Superior temporal gyrus (tissue), 1 donor: Measurements from ENCODE around the gene NCOA7.

Source experiments
- DNase-seq: peaks from one replicate; pipeline ENCODE4 v3.0.0-alpha.2; 2016; ENCODE audit errors: extremely low spot score

NCOA7 gene, protein sequence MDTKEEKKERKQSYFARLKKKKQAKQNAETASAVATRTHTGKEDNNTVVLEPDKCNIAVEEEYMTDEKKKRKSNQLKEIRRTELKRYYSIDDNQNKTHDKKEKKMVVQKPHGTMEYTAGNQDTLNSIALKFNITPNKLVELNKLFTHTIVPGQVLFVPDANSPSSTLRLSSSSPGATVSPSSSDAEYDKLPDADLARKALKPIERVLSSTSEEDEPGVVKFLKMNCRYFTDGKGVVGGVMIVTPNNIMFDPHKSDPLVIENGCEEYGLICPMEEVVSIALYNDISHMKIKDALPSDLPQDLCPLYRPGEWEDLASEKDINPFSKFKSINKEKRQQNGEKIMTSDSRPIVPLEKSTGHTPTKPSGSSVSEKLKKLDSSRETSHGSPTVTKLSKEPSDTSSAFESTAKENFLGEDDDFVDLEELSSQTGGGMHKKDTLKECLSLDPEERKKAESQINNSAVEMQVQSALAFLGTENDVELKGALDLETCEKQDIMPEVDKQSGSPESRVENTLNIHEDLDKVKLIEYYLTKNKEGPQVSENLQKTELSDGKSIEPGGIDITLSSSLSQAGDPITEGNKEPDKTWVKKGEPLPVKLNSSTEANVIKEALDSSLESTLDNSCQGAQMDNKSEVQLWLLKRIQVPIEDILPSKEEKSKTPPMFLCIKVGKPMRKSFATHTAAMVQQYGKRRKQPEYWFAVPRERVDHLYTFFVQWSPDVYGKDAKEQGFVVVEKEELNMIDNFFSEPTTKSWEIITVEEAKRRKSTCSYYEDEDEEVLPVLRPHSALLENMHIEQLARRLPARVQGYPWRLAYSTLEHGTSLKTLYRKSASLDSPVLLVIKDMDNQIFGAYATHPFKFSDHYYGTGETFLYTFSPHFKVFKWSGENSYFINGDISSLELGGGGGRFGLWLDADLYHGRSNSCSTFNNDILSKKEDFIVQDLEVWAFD

DNA sequence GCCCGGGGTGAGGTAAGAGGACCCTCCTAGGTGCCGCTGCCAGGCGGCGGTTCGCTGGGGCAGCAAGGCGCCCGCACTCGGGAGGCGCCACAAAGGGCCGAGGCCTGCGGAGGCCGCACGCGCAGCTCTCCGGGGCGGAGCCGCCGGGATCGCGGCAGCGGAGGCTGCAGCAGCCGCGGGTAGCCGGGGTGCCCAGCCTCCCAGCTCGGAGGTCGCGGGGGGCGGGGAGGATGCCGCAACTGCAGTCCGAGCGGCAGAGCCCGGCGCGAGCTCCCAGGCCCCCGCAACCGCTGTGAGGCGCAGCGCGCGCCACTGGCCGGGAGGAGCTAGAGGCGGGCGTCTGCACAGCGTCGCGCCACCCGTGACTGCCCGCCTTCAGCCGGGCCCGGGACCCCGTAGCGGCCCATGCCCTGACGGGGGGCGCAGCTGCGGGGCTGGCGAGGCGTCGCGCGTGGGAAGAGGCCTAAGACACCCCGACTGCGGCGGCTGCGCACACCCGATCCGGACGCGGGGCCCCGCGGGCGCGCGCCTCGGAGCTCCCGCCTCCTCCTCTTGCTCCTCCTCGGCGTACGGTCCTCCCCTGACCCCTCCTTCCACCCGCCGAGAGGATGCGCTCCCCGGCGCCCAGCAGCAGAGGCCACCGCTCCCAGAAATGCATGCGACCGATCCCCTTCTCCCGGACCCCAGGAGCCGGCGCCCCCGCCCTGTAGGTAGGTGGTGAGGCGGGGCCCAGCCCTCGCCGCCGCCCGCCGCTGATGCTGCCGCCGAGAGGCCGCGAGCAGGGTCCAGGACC, at the start of gene NCOA7:
Gene NCOA7, plus strand, starts transcription at position 603 of the 793 bp plus-strand sequence. CDS start 24,395 bp downstream, outside the sequence.
- peak; percentile 84 for DNase-seq

DNA sequence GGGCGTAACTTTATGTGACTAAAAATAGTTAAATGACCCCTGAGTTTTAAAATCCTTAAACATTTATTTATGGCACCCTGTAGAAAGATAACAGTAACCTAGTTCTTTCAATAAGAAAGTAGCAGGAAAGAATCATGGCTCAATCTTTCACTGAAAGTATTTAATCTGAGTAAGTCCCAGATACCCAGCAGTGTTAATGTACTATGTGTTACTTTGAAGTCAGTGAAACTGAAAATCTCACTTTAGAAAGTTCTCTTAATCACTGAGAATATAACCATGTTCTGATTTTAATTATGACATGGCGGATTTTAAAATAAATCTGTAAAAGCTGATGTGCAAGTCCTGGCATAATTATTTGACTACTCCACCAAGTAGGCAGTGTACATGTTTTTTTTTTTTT, 49.4 kb upstream of the NCOA7 start:
- no peak for DNase-seq

DNA sequence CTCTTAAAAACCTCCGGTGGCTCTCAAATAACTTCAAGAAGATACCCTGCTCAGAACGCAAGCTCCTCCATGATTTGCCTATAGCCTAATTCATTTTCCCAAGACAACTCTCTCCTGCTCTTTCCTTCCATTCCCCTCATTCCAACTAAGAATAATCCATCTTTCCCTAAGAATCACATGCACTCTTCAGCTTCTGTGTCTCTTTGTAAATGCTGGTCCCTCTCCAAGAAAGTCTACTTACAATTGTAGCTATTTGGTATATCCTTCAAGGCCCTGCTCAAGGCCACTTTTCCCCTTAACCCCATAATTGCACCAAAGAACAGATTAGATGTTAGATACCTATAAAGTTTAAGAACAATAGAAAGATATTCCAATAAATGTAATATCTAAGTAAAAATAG, 48.7 kb upstream of the NCOA7 start:
- peak; percentile 51 for DNase-seq

DNA sequence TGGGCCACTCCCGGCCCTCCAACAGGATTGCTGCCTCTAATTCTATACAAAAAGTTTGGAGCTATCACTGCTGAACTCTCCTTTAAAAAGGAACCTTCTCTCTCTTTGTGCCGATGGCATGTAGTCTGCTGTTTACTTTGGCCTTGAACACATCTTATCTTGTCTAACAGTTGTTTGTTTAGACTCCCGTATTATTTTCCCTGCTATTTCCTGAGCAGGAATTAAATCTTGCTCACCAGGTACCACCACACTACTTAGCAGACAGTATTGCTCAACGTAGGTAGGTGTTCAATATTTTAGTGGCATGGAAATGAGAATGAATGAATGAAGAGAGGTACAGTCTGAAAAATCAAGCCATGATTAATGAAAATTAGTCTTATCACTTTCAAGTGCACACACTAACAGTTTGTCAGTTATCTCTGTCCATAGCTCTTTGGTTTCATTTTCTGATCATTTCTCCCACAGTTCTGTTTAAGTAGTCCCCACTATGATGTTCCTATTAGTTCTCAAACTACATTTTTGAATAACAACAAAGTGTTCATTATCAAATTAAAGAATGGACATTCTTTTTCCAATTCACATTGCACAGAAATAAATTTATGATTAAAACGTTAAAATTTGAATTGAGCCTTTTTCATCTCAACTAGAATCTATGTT, 48.2 kb upstream of the NCOA7 start:
- DNase-seq, result peak; percentile 70

DNA sequence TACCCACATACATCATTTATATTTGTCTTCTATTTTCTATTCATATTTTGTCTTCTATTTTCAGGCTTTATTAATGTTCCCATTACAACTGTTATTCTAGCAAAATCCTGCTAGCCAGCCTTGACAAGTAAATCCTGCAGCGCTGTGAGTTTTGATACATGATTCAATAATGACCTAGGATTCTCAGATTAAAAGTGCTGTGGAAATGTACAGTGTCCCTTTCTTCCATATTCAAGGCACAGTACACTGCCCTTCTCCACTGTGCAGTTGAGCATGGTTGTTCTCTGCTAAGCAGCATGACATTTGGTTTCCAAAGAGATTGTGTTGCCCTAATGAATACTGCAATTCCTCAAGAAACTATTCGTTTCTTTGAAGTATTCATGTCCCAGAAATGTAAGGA, 47.2 kb upstream of the NCOA7 start:
- DNase-seq, result peak; percentile 75

DNA sequence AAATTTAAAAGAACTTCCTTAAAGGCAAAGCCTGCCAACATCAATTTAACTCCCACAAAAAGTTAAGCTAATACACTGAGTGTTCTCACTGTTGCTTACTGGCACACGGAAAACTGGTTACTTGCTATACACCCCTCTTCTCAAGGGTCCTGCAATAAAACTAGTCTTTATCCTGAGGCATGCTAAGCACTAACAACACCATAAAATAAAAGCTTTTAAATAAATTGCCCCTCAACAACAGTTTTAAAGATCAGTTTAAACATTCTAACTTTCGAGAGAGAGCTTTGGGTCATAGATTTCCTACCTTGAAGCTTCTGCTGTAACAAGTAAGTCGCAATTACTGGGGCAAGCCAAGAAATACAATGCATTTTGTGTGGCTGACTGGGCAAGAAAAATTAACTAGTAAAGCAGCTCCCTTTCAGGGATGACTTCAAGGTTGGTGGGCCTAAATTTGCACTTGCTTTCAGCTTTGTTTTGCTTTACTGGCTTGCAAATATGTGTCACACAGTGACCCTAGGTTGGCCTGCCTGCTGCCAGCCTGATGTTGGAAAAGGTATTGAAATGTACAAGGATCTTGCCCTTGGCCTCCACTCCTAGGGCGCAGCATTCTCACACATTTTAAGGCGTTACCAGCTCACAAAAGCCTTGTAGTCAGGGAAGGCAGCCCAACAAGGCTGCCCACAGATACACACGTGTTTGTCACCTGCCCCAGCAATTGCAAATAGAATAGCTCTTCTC, 45.3 kb upstream of the NCOA7 start:
- DNase-seq, result peak; percentile 68

DNA sequence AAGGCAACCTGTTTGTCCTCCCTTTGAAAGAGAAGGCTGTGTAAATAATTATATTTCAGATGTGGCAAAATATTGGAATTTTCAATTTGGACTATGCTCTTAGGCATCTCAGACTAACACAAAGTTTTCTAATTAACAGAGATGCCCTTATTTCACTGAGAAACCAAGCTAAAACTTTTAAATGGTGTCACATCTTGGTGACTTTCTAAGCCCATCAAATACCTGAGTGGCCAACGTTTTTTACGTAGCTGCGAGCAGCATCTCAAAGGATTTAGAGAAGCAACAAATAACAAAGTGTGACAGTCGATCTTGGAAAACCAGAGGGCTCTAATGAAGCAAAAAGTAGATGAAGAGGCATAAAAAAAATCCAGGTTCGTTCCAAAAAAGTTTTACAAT, 44.7 kb upstream of the NCOA7 start:
- DNase-seq, result peak; percentile 66

DNA sequence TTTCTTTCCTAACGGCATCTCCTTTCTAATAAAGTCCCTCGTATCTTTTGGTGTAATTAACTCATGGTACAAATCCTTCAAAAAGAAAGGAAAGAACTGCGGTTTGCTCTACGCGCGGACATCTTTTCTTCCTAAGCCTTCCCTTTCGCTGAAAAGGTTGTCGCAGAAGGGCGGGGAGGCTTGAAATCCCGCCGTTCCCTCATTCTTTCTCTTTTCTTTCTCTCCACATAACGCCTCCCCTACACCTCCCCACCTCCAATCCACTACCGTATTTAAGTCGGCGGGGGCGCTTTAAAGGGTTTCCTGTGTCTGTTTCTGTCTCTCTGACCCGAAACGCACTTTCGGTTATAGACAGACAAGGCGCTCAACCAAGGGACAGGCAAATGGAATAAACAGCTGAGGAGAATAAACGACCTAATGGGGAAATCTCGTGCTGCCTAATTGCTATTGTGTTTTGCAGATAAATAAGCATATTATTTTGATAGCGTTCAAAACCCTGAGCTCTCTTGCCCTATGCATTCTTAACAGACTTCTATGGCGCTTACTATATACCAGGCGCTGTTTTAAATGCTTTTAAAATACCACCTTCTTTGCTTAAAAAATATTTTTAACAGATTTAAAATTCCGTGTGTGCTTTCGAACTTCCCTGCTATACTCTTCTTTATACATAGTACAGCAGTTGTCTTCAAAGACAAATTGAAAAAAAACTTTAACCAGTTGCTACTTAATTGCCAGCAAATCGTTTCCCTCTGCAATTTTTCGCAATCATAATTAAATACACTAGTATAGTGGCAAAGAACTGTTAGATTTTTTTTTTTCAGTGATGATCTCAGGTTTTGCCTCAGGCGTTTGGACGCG, 43.8 kb upstream of the NCOA7 start:
- peak; percentile 86 for DNase-seq

DNA sequence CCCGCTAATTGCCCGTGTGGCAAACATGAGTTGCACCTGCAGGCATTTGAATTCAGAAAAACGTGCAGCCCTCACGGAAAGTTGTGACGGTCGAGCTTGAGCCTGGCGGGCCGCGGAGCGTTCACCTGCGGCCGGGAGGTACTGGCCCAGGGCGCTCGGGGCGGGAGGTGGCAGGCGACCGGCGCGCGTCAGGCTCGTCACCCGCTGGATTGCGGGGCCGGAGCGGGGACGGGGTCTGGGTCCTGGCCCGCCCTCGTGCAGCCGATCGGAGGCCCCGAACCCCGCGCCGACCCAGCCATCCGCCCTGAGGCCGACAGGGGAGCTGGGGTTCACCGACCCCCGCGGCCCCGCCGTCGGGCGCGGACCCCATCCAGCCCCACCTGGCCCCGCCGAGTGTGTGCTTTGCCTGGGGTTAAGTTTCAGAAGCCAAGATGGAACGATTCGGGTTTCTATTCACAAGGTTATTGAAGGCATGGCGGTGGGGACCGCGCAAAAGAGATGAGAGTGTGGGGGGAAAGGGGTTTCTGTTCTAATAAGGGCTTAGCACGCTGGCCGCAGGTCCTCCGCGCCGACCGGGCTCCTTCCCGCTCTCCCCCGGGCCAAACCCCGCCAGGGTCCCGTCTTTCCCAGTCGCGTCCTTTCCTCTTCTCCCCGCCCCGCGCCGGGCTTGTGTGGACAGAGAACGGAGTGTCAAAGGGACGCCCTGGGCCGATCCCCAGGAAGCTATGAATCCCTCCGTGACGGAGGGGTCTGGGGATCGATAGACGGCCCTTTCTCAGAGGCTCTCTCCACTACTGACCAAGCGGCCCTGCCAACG, 43.0 kb upstream of the NCOA7 start:
- DNase-seq, result no peak

DNA sequence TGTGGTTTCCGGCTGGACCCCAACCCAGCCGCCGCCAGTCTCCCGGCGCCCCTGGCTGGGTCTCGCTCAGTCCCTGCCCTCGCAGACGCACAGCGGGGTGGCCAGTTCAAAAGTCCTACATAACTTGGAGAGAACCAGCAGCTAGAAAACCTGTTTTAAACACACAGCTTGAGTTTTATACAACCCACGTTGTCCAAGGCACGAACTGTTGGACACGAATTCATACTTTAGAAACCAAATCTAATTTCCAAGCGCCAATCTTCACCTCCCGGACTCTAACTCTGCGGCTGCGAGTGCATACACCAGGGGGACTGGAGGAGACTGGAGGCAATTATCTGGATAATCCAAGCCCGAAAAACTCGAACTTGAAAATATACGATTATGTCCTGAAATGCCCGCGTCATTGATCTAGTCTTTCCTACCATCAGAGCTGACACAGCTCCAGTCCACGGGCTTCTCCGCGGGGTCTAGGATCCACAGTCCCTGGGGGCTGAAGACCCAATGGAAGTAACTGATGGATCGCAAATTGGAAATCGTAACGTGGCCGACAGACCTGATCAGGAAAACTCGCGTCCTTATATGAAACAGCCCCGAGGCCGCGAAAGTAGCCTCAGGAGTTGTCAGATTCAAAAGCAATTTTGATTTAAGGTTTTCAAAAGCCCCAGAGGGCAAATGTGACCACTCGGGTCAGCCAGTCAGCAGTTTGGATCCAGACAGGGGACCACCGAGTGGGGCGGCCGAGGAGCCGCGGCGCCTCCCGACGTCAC, 42.2 kb upstream of the NCOA7 start:
- peak; percentile 67 for DNase-seq

DNA sequence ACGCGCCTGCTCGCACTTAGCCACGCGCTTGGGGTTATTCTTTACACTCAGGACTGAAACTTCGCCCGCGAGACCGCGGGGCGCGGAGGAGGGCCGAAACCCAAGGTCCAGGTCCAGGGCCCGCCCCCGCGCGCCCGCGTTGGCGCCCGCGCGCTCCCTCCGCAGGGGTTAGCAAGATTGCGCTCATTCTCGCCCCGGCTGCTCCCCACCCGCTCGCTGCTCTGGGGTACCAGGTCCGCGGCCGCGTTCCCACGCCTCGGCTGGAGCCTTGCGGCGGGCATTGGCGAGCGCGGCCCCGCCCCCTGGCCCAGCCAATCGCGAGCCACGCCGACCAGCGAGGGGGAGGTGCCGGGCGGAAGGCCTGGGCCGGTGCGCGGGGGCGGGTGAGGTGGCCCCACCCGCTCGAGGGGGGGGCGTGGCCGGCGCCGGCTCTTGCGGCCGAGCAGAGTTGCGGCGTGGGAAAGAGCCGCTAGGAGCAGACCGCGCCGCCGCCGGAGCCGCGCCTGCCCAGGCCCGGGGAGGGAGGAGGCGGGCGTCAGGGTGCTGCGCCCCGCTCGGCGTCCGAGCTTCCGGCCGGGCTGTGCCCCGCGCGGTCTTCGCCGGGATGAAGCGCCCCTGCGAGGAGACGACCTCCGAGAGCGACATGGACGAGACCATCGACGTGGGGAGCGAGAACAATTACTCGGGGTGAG, 41.4 kb upstream of the NCOA7 start, which contains the start of gene HEY2:
Gene HEY2, plus strand, starts transcription at position 460 of the 692 bp plus-strand sequence. Its CDS starts 145 bp downstream, at position 605.
- DNase-seq, result peak; percentile 94

DNA sequence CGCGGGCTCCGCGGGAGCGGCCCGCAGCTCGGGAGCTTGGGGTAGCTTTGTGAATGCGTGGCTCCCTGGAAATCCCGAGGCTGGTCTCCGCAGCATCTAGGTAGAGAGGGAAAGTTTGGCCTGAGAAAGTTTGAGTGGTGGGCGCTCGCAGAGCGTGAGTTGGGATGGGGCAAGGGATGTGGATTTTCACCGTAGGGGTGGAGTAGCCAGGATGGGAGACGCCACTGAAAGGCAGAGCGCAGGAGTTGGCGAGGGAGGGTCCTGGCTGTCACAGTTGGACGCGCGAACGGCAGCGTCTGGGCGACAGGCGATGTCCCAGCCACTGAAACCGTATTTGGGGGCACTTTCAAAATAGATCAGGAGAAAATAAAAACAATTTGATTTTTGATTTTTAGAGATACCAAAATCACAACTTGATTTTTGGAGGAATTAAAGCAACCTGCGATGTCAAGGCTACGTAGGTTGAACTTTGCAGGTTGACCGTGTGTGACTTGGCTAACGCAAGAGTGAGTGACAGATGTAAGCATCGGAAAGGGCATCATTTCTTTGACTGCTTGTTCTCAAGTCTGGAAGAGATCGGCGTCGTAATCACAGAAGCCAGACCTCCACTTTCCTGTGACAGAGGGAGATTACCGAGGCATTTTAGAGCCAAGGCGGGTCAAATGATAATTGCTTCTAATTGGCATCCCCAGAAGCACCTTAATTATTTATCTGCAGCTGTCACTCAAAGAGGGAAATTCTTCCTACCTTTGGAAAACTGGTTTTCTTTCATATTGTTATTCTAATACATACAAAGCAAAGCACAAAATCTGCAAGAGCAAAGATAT, 40.7 kb upstream of the NCOA7 start:
- peak; percentile 50 for DNase-seq

DNA sequence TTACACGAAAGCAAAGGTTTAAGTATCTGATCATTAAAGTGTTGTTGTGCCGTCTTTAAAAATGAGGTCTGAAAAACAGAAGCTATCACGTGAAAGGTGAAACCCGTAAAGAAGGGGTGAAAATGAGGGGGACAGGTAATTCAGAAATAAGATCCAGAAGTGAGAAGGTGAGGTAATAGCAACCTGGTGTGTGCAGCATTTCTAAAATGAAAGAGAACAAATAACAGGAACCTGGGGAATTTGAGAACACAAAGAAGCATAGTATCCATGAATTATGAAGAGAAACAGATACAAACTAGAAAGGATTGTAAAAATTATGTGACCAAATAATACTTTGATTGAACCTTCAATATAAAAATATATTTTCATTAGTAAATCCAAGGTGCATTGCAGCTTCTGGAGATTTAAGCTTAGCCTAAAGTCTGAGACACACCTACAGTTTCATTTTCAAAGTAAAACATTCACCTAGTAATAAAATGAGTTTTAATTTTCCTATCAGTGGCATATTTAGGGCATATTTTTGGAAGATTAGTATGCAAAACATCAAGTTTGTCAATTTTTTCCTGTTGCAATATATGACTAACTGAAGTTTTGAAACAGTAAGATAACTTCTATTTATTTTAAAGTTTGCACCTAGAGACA, 39.9 kb upstream of the NCOA7 start:
- no peak for DNase-seq

DNA sequence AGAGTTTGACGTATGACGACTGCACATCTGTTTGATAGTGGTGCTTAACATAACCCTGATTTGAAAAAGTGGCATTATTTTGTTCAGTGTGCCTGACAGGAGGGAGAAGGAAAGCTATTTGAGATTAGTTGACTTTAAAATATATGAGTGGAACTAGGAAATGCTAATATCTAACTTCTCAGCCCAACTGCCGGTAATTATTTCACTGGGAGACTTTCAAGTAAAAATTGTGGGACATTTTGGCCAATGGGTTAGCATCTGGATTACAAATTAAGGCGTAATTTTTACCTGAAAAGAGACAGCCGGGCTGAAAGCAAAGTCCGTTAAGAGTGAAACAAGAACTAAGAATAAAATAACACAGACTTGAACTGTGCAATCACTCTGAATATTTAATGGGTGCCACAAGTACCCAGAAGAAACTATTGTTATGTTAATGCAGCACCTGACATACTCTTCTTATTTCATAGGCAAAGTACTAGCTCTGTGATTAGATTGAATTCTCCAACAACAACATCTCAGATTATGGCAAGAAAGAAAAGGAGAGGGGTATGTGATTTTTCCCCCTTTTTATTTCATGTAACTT, 39.3 kb upstream of the NCOA7 start:
- no peak for DNase-seq

DNA sequence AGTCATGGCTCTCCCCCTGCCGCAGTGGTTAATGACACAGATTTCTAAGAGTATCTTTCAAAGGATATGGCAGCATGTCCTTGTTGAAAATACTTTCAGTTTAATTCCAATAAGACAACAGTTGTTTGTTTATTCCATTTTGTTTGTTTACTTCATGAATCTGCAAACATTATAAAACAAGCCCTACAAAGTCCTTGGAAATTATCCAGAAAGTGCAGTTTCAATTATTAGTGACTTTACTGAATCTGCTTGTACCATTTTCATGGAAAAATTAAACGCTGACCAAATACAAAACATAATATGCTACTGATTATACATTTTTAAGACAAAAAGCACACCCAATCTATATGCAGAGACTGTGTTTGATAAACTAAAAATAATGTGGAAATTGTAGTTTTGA, 38.0 kb upstream of the NCOA7 start:
- DNase-seq, result peak; percentile 60
